Large intestine (tissue), 3 donors: ENCODE data around the gene COL23A1. TPM values are rescaled to one million over a fixed set of nuclear protein-coding genes. Genes with fewer than 3 reads are reported as not detected.

ENCODE experiments used
- DNase-seq, 2 donors: peaks; one replicate each; pipeline versions ENCODE4 v3.0.0 to v3.0.0-alpha.2; 2013
- H3K27ac ChIP-seq: one replicate; pipeline ENCODE4 v1.5.1; 2013; ENCODE audit warnings: low read length
- H3K27me3 ChIP-seq: 2 replicates; pipeline ENCODE4 v1.6.1; 2013; ENCODE audit warnings: low read length; ENCODE audit not compliant: control insufficient read depth, insufficient read depth
- H3K36me3 ChIP-seq: 2 replicates; pipeline ENCODE4 v1.6.1; 2013; ENCODE audit warnings: low read length; ENCODE audit not compliant: control insufficient read depth, insufficient read depth
- H3K4me1 ChIP-seq: one replicate; pipeline ENCODE4 v1.6.1; 2013; ENCODE audit warnings: low read length; ENCODE audit not compliant: control insufficient read depth, insufficient read depth
- H3K4me3 ChIP-seq: one replicate; pipeline ENCODE4 v1.5.1; 2013; ENCODE audit warnings: low read length
- H3K9me3 ChIP-seq: one replicate; pipeline ENCODE4 v1.6.1; 2013; ENCODE audit warnings: mild to moderate bottlenecking, low read depth, low read length, moderate library complexity; ENCODE audit not compliant: control insufficient read depth
- WGBS: methylation state at CpG from one replicate; pipeline ENCODE4 v1.1.5; 2013; ENCODE audit warnings: low lambda C conversion rate; ENCODE audit not compliant: insufficient coverage; 5-methylcytosine and 5-hydroxymethylcytosine counted together
- polyA plus RNA-seq: library from polyadenylated mRNA; unstranded; fragments of 120-200 nt; gene quantifications from one replicate; pipeline ENCODE4 v1.2.1, GENCODE V29; 2013

Gene COL23A1
- polyA plus RNA-seq, 1 donor: 8.9 TPM

DNA sequence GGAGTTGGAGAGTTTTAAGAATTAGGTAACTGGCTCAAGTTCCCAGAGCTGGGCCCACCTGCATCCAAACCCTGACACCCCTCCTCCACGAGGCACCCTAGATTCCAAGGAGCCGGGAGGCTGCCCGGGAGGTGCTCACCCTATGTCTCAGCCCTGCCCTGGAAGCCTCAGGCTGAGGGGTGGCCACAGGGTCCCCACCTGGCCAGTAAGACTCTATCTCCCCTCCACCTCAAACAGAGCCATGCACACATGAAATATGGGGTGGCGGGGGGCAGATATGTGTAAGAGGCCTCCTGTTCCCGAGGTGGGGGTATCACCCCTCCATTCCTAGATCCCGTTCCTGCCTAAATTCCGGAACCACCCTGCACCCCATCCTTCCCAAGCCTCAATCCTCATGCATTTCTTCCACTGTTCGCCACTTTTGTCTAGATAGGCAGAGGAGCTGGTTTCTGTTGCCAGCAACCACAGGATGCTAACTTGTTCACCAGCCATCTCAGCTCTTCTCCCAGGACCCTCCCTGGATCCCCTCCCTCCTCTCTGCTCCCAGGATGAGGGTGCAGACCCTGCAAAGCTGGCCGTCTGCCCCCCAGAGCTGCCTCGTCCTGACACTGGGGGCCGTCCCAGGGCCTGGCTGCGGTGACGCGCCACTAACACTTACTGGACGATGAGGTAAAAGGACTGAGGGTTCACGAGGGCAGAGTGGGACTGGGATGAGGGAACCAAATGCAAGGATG is 44.1 kb downstream of the COL23A1 start:
- no peaks in the 10 kb centered on the region for H3K36me3 ChIP-seq
- no peaks in the 10 kb centered on the region for H3K27me3 ChIP-seq
- no peak overlapping the region for H3K27ac ChIP-seq
- no peak for DNase-seq
- H3K4me3 ChIP-seq: no peak overlapping the region
- H3K9me3 ChIP-seq: no peaks in the 10 kb centered on the region
- WGBS: no CpG with 5 or more reads among the region's 16 CpGs
- H3K4me1 ChIP-seq: no peaks in the 10 kb centered on the region

DNA sequence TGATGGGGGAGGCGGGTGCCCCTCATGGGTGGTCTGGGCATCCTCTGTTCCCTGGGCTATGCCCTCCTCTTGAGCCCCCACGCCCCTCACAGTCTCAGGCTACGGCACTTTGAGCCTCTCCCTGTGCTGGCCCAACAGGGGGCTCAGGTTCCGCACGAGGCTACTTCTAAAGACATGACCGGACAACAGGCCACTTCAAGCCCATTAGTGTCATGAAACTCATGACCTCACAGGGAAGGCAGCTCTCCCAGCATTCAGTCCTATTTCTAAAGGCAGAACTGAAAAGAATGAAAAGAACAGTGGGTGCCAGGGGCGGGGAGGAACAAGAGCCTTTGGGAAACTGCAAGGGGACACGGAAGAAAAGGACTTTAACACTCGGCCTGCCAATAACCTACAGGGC is 45.0 kb downstream of the COL23A1 start:
- Histone ChIP-seq H3K9me3 (no peaks in the 10 kb centered on the region), H3K4me3 (no peak overlapping the region), H3K36me3 (no peaks in the 10 kb centered on the region), H3K27ac (no peak overlapping the region), H3K4me1 (no peaks in the 10 kb centered on the region), H3K27me3 (no peaks in the 10 kb centered on the region)
- no CpG with 5 or more reads among the region's 9 CpGs for WGBS
- DNase-seq: no peak

DNA sequence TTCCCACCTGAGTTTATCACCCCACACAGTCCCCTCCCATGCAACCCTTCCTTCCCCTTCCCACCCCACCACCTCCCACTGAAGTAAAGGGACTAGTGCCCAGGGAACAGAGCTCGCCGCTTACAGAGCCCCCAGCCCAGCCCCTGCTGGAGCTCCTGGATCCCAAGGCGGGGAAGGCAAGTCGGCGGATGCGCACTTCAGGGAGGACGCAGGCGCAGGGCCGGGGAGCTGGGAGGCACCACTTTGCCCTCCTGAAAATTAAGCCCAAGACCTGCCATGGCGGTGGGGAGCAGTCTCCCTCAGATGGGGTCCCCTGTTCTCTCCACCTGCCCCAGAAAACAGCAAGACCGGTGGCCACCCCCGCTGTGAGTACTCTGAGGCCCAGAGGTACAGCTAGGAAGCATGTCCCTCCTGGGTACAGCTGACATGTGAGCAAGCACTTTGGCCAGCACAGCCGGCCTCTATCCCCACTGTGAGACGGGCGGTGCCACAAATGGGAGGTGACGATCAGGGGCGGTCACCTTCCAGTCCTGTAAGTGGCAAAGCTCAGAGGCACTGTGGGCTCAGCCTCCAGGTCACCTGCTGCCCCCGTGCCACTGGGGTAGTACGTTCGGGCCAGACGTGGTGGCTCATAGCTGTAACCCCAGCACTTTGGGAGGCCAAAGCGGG is 45.9 kb downstream of the COL23A1 start:
- no CpG with 5 or more reads among the region's 22 CpGs for WGBS
- no peaks in the 10 kb centered on the region for H3K36me3 ChIP-seq
- no peaks in the 10 kb centered on the region for H3K9me3 ChIP-seq
- no peak for DNase-seq
- H3K4me3 ChIP-seq: no peak overlapping the region
- no peaks in the 10 kb centered on the region for H3K27me3 ChIP-seq
- H3K4me1 ChIP-seq: no peaks in the 10 kb centered on the region
- no peak overlapping the region for H3K27ac ChIP-seq

DNA sequence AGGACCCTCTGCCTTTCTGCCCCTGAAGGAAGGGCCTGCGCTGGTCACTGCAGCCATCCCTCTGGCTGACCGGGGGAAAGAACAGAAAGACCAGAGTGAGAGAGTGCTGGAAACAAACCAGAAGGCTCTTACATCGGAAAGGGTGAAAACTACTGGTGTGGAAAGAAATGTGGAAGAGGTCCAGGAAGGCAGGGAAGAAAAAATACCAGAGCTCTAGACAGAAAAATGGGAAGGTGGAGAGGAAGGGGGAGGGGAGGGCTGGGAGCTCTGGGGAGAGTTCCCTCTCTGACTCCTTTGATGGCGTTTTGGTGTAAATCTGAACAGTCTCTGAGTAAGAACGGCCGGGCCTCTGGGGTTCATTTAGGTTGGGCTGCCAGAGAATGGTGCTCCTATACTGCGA is 47.7 kb downstream of the COL23A1 start:
- no peaks in the 10 kb centered on the region for H3K9me3 ChIP-seq
- H3K4me3 ChIP-seq: no peak overlapping the region
- H3K36me3 ChIP-seq: no peaks in the 10 kb centered on the region
- no peak overlapping the region for H3K27ac ChIP-seq
- DNase-seq: peak; percentile 14 to 27
- H3K27me3 ChIP-seq: no peaks in the 10 kb centered on the region
- no peaks in the 10 kb centered on the region for H3K4me1 ChIP-seq
- WGBS: 67% methylated on average over 2 of the region's 7 CpGs

DNA sequence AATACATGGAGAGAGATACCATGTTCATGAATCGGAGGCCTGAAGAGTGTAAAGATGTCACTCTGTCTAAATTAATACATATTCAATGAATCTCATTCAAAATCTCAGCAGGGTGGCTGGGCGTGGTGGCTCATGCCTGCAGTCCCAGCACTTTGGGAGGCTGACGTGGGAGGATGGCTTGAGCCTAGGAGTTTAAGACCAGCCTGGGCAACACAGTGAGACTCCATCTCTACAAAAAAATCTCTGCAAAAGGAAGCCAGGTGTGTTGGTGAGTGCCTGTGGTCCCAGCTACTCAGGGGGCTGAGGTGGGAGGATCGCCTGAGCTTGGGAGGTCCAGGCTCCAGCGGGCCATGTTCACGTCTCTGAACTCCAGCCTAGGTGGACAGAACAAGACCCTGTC is 49.7 kb downstream of the COL23A1 start:
- DNase-seq: no peak
- Histone ChIP-seq H3K4me3 (no peak overlapping the region), H3K27me3 (no peaks in the 10 kb centered on the region), H3K27ac (no peak overlapping the region), H3K36me3 (no peaks in the 10 kb centered on the region), H3K4me1 (no peaks in the 10 kb centered on the region), H3K9me3 (no peaks in the 10 kb centered on the region)
- 100% methylated on average over 1 of the region's 6 CpGs for WGBS

DNA sequence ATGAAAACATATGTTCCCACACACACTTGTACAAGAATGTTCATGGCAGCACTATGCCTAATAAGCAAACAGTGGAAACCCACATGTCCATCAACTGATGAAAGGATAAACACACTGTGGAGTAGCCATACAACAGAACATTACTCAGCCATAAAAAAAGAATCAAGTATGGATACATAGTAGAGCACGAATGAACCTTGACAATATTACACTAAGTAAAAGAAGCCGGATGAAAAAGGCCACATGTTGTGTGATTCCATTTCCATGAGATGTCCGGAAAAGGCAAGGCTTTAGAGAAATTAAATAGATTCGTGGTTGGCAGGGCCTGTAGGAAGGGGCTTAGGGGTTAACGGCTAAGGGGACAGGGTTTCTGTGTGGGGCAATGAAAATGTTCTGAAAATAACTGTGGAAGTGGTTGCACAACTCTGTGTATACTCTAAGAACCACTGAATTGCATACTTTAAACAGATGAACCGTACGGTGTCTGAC is 51.4 kb downstream of the COL23A1 start:
- H3K36me3 ChIP-seq: no peaks in the 10 kb centered on the region
- no peak overlapping the region for H3K27ac ChIP-seq
- no peaks in the 10 kb centered on the region for H3K4me1 ChIP-seq
- DNase-seq: no peak
- 82% methylated on average over 2 of the region's 7 CpGs for WGBS
- no peaks in the 10 kb centered on the region for H3K9me3 ChIP-seq
- no peak overlapping the region for H3K4me3 ChIP-seq
- no peaks in the 10 kb centered on the region for H3K27me3 ChIP-seq

DNA sequence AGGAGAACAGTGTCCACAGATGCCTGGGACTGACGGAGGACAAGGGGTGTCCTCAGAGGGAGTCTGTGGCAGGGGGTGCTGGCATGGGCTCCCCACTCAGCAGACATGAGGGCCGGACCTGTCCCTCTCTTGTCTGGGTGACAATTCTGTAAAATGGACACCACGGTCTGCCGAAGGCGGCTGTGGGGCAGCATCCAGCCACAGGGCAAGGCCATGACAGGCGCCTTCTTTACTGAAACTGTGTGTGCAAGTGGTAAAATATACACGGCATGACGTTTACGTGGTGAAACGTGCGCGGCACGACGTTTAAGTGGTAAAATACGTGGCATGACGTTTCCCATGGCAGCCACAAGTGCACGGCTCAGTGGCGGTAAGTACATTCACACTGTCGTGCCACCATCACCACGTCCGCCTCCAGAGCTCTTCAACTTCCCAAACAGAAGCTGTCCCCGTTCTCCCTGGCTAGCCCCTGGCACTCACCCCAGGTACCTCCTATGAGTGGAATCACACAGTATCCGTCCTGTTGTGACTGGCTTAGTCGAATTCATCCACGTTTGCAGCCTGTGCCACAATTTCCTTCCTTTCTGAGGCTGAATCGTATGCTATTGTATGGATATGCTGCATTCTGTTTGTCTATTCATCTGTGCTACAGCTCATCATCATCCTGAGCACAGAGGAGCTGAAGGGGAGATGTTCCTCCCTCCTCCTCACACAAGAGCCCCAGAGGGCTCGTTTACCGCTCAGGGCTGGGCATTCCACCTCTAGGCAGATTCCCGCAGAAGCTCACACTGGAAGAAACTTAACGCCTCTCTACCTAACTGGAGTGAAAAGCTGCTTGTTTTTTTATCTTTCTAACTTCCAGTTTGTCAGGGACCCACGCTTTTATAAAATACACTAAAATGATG is 52.5 kb downstream of the COL23A1 start:
- H3K36me3 ChIP-seq: no peaks in the 10 kb centered on the region
- H3K4me3 ChIP-seq: no peak overlapping the region
- no peaks in the 10 kb centered on the region for H3K9me3 ChIP-seq
- no peaks in the 10 kb centered on the region for H3K4me1 ChIP-seq
- DNase-seq: no peak
- no peak overlapping the region for H3K27ac ChIP-seq
- no peaks in the 10 kb centered on the region for H3K27me3 ChIP-seq
- 85% methylated on average over 2 of the region's 31 CpGs for WGBS

DNA sequence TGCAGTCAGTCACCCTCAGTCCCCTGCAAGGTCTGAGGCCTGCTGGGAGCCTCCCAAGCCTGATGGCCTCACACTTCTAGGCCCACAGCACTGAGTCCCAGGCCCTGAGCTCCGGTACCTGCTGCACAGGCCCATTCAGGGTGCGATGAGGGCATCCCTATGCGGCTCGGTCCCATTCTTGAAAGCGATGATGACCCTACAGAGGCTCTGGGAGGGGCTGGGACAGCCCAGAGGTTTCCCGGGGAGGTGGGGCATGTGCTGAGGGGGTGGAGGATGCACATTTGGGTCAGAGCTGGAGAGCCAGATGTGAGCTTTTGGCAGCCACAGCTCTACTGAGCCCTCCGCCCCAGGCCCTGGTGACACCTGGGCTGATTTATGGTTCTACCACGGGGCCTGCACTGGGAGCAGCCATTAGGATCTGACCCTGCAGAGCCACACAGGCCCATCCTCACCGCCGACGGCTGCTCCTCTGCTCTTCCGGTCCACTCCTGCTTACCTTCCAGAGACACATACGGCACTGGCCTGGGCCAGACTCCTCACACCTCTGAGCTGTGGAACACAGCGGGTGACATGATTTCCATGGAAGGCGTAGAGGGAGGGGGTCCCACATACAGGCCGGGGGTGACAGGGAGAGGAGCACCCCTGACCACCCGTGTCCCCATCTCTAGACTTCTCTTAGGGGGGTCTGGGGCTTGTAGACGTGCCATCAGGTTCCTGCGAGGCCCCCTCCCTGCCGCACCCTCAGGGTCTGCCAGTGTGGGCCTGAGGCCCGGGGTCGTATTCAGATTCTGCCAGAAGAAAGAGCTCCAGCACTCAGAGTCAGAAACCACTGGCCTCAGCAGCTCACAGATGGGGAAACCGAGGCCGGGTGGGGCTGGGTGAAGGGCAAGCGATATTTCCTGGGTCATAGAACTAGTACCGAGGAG is 53.4 kb downstream of the COL23A1 start:
- Histone ChIP-seq H3K4me3 (no peak overlapping the region), H3K27me3 (no peaks in the 10 kb centered on the region), H3K27ac (no peak overlapping the region), H3K9me3 (no peaks in the 10 kb centered on the region), H3K36me3 (no peaks in the 10 kb centered on the region), H3K4me1 (no peaks in the 10 kb centered on the region)
- WGBS: no CpG with 5 or more reads among the region's 26 CpGs
- no peak for DNase-seq

DNA sequence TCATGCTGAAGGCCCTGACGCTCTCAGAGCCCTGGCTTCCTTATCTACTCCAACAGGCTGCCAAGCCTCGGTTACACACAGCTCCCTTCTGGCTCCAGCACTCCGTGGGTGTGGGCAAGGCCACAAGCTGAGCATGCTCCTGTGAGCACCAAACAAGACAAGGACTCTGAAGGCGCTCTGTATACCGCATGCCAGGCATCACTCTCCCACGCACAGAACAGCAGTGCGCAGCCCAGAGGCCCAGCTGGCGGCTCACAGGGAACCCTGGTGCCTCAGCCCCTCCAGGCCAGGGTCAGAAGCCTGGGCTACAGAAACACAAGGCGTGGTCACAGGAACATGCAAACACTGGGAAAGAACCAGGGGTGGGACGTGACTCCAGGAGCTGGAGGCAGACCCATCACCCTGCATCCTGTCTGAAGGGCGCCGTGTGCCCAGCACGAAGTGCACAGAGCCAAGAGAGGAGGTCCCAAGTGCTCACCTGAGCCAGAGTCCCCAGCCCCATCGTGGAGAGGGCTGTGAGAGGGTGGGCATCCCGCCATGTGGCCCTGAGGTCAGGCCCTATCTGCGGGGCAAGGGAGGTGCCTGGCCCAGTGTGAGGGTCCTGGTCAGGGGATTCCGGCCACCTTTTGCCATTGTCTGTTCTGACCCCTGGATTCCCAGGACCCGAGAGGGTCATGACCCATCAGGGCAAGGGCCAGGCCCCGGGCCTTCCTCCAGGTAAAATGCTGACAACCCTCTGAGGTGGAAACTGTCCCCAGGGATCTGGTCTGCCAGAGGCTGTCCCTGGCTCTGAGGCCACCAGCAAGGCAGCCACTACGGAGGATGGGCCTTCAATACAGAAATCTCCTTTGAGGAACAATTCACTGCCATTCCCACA is 54.7 kb downstream of the COL23A1 start:
- Histone ChIP-seq H3K36me3 (no peaks in the 10 kb centered on the region), H3K4me3 (no peak overlapping the region), H3K27me3 (no peaks in the 10 kb centered on the region), H3K4me1 (no peaks in the 10 kb centered on the region), H3K27ac (no peak overlapping the region), H3K9me3 (no peaks in the 10 kb centered on the region)
- no peak for DNase-seq
- 40% methylated on average over 2 of the region's 20 CpGs for WGBS
